WTC11 (cell line): ENCODE results near the gene PLEKHH2. TPM values are rescaled to one million over a fixed set of nuclear protein-coding genes. Genes with fewer than 3 reads are reported as not detected.

Experiments used
- ATAC-seq: fragments of 200-7000 bp; cut with Tn5 transposase; 2 replicates; pipeline ENCODE4 v1.10.0; 2021; ENCODE audit warnings: mild to moderate bottlenecking, moderate library complexity
- CTCF ChIA-PET: fragments of 300-600 bp; sonication (Branson Sonifier 250); formaldehyde crosslinking; loops from one replicate; lab custom pipeline; 2021; ENCODE audit warnings: antibody characterized with exemption; lab: Charles Lee
- POLR2A ChIA-PET: fragments of 350-600 bp; sonication (Branson Sonifier 250); formaldehyde crosslinking; loops from one replicate; lab custom pipeline; 2021; ENCODE audit warnings: antibody characterized with exemption; lab: Charles Lee
- DNase-seq: peaks from one replicate; pipeline ENCODE4 v3.0.0; 2021; ENCODE audit warnings: low spot score
- H3K27ac Mint-ChIP-seq: 2 replicates; pipeline ENCODE4 v1.8.0; 2021; ENCODE audit warnings: mixed read lengths
- H3K27me3 Mint-ChIP-seq: 2 replicates; pipeline ENCODE4 v1.8.0; 2021; ENCODE audit warnings: low read depth, mild to moderate bottlenecking, moderate library complexity, mixed read lengths
- H3K36me3 Mint-ChIP-seq: 2 replicates; pipeline ENCODE4 v1.8.0; 2021; ENCODE audit warnings: mixed read lengths
- H3K4me1 Mint-ChIP-seq: 2 replicates; pipeline ENCODE4 v1.8.0; 2022; ENCODE audit warnings: mixed read lengths
- H3K4me3 Mint-ChIP-seq: 2 replicates; pipeline ENCODE4 v1.8.0; 2021; ENCODE audit warnings: mild to moderate bottlenecking, moderate library complexity, mixed read lengths
- H3K9me3 Mint-ChIP-seq: 2 replicates; pipeline ENCODE4 v1.8.0; 2021; ENCODE audit warnings: mixed read lengths
- ETV6 ChIP-seq: sonication (generic); formaldehyde crosslinking; IDR thresholded peaks from 2 replicates; pipeline ENCODE4 v1.8.1; 2022; ENCODE audit warnings: mild to moderate bottlenecking, missing genetic modification reagents
- FOXK1 ChIP-seq: sonication (generic); formaldehyde crosslinking; IDR thresholded peaks from 2 replicates; pipeline ENCODE4 v1.8.0; 2022; ENCODE audit warnings: mild to moderate bottlenecking, moderate library complexity, missing genetic modification reagents
- GRHL2 ChIP-seq: fragments of 250-450 bp; sonication (Bioruptor Pico); IDR thresholded peaks from 2 replicates; pipeline ENCODE4 v1.8.0; 2022; ENCODE audit warnings: mild to moderate bottlenecking, moderate library complexity; ENCODE audit not compliant: insufficient replicate concordance, severe bottlenecking
- NFATC4 ChIP-seq: fragments of 250-450 bp; sonication (Bioruptor Pico); IDR thresholded peaks from 2 replicates; pipeline ENCODE4 v1.9.0; 2021; ENCODE audit warnings: mild to moderate bottlenecking
- NR2C2 ChIP-seq: sonication (generic); formaldehyde crosslinking; IDR thresholded peaks from 2 replicates; pipeline ENCODE4 v1.8.0; 2022; ENCODE audit warnings: mild to moderate bottlenecking, missing genetic modification reagents
- PRRX2 ChIP-seq: fragments of 250-450 bp; sonication (Bioruptor Pico); IDR thresholded peaks from 2 replicates; pipeline ENCODE4 v1.8.0; 2021; ENCODE audit warnings: mild to moderate bottlenecking
- TCF7 ChIP-seq: sonication (generic); formaldehyde crosslinking; IDR thresholded peaks from 2 replicates; pipeline ENCODE4 v1.8.0; 2022; ENCODE audit warnings: mild to moderate bottlenecking, low read depth, missing genetic modification reagents, moderate library complexity
- TEAD4 ChIP-seq: sonication (generic); formaldehyde crosslinking; IDR thresholded peaks from 2 replicates; pipeline ENCODE4 v1.8.0; 2022; ENCODE audit warnings: mild to moderate bottlenecking, missing genetic modification reagents
- ZNF532 ChIP-seq: fragments of 250-450 bp; sonication (Bioruptor Pico); IDR thresholded peaks from 2 replicates; pipeline ENCODE4 v1.9.0; 2021; ENCODE audit warnings: mild to moderate bottlenecking, borderline replicate concordance
- total RNA-seq: library from RNA; stranded (reverse); gene quantifications from 3 replicates; pipeline ENCODE4 v1.2.3, GENCODE V29; 2021
- TF ChIP-seq, protein P1 (sequence below): sonication (generic); formaldehyde crosslinking; IDR thresholded peaks from 2 replicates; pipeline ENCODE4 v1.8.1; 2022; ENCODE audit warnings: missing genetic modification reagents, borderline replicate concordance
- TF ChIP-seq, protein P2 (sequence below): fragments of 250-450 bp; sonication (Bioruptor Pico); IDR thresholded peaks from 2 replicates; pipeline ENCODE4 v1.9.0; 2021; ENCODE audit warnings: mild to moderate bottlenecking

The PLEKHH2 gene
- total RNA-seq, 1 experiment from 2014 or later = 5.8 TPM

GRCh38 chr2:43708178-43708577 is 71.1 kb downstream of the PLEKHH2 start:
- Mint-ChIP-seq H3K27me3 (no peaks in the 10 kb centered on the region), H3K27ac (no peak overlapping the region), H3K4me3 (no peak overlapping the region), H3K4me1 (peaks cover 10% of the 10 kb centered on the region), H3K36me3 (no peaks in the 10 kb centered on the region), H3K9me3 (no peaks in the 10 kb centered on the region)
- ChIA-PET POLR2A (no interaction called here), CTCF (no interaction called here)
- no peak for TF ChIP-seq TEAD4 (CRISPR knock-in tag)
- no peak for TF ChIP-seq GRHL2 (CRISPR knock-in tag)
- no peak for TF ChIP-seq NFATC4
- no peak for TF ChIP-seq NR2C2 (CRISPR knock-in tag)
- no peak for TF ChIP-seq ZNF532 (CRISPR knock-in tag)
- no peak for TF ChIP-seq FOXK1 (CRISPR knock-in tag)
- no peak for TF ChIP-seq TCF7 (CRISPR knock-in tag)
- DNase-seq (no peak), ATAC-seq (no peak)

GRCh38 chr2:43708891-43709290 is 71.8 kb downstream of the PLEKHH2 start:
- no peak overlapping the region for H3K27ac Mint-ChIP-seq
- TF ChIP-seq, protein P1, sequence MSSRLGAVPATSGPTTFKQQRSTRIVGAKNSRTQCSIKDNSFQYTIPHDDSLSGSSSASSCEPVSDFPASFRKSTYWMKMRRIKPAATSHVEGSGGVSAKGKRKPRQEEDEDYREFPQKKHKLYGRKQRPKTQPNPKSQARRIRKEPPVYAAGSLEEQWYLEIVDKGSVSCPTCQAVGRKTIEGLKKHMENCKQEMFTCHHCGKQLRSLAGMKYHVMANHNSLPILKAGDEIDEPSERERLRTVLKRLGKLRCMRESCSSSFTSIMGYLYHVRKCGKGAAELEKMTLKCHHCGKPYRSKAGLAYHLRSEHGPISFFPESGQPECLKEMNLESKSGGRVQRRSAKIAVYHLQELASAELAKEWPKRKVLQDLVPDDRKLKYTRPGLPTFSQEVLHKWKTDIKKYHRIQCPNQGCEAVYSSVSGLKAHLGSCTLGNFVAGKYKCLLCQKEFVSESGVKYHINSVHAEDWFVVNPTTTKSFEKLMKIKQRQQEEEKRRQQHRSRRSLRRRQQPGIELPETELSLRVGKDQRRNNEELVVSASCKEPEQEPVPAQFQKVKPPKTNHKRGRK (CRISPR knock-in tag) = no peak
- TF ChIP-seq ETV6 (no peak), PRRX2 (CRISPR knock-in tag) (no peak), ZNF532 (CRISPR knock-in tag) (no peak)
- TF ChIP-seq, protein P2, sequence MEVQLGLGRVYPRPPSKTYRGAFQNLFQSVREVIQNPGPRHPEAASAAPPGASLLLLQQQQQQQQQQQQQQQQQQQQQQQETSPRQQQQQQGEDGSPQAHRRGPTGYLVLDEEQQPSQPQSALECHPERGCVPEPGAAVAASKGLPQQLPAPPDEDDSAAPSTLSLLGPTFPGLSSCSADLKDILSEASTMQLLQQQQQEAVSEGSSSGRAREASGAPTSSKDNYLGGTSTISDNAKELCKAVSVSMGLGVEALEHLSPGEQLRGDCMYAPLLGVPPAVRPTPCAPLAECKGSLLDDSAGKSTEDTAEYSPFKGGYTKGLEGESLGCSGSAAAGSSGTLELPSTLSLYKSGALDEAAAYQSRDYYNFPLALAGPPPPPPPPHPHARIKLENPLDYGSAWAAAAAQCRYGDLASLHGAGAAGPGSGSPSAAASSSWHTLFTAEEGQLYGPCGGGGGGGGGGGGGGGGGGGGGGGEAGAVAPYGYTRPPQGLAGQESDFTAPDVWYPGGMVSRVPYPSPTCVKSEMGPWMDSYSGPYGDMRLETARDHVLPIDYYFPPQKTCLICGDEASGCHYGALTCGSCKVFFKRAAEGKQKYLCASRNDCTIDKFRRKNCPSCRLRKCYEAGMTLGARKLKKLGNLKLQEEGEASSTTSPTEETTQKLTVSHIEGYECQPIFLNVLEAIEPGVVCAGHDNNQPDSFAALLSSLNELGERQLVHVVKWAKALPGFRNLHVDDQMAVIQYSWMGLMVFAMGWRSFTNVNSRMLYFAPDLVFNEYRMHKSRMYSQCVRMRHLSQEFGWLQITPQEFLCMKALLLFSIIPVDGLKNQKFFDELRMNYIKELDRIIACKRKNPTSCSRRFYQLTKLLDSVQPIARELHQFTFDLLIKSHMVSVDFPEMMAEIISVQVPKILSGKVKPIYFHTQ (CRISPR knock-in tag) = no peak
- TF ChIP-seq, all 79 proteins: peak for 0
- H3K36me3 Mint-ChIP-seq = no peaks in the 10 kb centered on the region
- no peaks in the 10 kb centered on the region for H3K9me3 Mint-ChIP-seq
- CTCF ChIA-PET = no interaction called here
- peaks cover 14% of the 10 kb centered on the region for H3K4me1 Mint-ChIP-seq
- DNase-seq (no peak), ATAC-seq (no peak)
- POLR2A ChIA-PET = no interaction called here
- no peak overlapping the region for H3K4me3 Mint-ChIP-seq
- H3K27me3 Mint-ChIP-seq = no peaks in the 10 kb centered on the region
